A673 (cell line): ENCODE measurements around the gene NDP.

Experiments used
- CTCF ChIP-seq: fragments of 300-800, 200-600 bp; sonication (generic); conservative IDR thresholded peaks from 2 replicates; pipeline ENCODE4 v1.5.1; 2017; ENCODE audit warnings: low read depth, mild to moderate bottlenecking, antibody characterized with exemption, low read length, moderate library complexity, mixed read lengths
- EZH2 ChIP-seq: fragments of 200-600 bp; sonication (generic); IDR thresholded peaks from 2 replicates; pipeline ENCODE4 v1.6.1; 2017; ENCODE audit warnings: borderline replicate concordance, low read depth, mild to moderate bottlenecking, mixed read lengths, antibody characterized with exemption, low read length; ENCODE audit not compliant: poor library complexity, severe bottlenecking

GRCh38 chrX:43998374-43998773 is 25.2 kb upstream of the NDP start:
- TF ChIP-seq CTCF = no peak
- no peak for TF ChIP-seq EZH2
